HL-60/S4 treated with retinoic acid at 250 ng/mL for 4 days and 3 days (cell line): ENCODE results near the gene CMTM8.
"Not testable (repeated sequence)": the region's sequence is repeated elsewhere in the genome, so short reads cannot be mapped to it uniquely, and the experiment has no call there.

Experiments used
- in situ Hi-C: fragments of 300-500 bp; cut with MboI; formaldehyde crosslinking; loops from 2 replicates; pipeline ENCODE4 v1.7.0; 2022; ENCODE audit warnings: low sequenced_read_pairs

CMTM8 gene

GRCh38 chr3:32374788-32375595, 136.5 kb downstream of the CMTM8 start:
- in situ Hi-C loops = no loop called here

GRCh38 chr3:32375596-32375930, 137.1 kb downstream of the CMTM8 start:
- in situ Hi-C loops = no loop called here

DNA sequence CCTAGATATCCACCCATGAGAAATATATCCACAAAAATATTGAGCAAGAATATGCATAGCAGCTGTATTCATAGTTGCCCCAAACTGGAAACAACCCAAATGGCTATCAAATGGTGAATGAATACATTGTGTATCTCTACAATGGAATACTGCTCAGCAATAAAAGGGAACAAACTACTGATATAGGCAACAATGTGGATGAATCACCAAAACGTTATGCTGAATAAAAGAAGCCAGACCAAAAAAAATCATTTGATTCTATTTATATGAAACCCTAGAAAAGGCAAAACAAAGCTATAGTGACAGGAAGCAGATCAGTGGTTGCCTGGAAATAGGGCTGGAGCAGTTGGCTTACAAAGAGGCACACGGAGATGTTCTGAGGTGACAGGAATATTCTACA, 137.6 kb downstream of the CMTM8 start:
- in situ Hi-C loops = no loop called here

DNA sequence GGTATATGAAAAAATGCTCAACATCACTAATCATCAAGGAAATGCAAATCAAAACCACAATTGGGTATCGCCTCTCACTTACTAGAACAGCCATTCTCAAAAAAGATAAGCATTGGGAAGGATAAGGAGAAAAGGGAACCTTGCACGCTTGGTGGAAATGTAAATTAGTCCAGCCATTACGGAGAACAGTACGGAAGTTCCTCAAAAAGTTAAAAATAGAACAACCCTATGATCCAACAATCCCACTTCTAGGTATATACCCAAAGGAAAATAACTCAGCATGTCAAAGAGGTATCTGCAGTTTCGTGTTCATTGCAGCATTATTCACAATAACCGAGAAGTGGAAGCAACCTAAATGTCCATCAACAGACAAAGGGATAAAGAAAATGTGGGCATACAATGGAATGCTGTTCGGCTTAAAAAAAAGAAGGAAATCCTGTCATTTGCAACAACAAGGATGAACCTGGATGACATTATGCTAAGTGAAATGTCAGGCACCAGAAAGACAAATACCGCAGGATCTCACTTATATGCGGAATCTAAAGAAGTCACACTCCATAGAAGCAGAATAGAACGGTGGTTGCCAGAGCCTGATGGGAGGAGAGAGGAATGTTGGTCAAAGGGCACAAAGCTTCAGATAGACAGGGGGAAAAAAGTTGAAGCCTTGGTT, 141.5 kb downstream of the CMTM8 start:
- in situ Hi-C loops = no loop called here

- in situ Hi-C loops = no loop called here
Observed at GRCh38 chr3:32381922-32382321, 143.4 kb downstream of the CMTM8 start.

GRCh38 chr3:32383136-32383711, 144.7 kb downstream of the CMTM8 start:
- in situ Hi-C loops = no loop called here

DNA sequence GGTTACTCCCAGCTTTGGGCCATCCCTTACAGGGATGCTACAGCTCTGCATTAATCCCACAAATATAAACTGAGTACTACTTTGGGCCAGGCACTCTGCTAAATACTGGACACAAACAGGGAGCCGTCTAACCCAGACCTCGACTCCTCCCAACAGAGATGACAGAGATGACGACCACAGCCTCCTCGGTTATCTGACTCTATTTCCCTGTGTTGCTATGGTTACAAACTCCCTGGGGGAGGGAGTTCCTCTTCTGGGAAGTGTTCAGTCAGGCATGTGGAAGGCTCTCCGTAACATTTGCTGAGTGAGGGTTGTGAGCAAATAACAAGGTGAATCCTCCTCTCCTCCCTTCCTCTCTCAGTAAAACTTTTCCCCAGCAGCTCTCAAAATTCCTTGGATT, 146.5 kb downstream of the CMTM8 start:
- in situ Hi-C loops = no loop called here

DNA sequence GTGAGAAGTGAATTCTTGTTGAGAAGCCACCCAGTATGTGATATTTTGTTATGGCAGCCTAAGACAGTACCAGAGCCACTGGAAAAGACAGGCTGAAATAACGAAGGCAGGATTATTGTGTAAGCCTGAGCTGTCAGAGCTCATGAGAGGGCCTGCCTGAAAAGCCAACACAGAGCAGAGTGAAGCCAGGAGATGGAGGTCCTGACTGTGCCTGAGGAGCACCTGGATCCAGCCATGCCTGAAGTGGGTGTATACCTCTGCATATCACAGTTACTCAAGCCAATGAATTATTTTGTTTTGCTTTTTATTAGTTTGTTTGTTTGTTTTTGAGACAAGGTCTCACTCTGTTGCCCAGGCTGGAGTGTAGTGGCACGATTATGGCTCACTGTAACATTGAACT, 149.0 kb downstream of the CMTM8 start:
- in situ Hi-C loops = no loop called here

DNA sequence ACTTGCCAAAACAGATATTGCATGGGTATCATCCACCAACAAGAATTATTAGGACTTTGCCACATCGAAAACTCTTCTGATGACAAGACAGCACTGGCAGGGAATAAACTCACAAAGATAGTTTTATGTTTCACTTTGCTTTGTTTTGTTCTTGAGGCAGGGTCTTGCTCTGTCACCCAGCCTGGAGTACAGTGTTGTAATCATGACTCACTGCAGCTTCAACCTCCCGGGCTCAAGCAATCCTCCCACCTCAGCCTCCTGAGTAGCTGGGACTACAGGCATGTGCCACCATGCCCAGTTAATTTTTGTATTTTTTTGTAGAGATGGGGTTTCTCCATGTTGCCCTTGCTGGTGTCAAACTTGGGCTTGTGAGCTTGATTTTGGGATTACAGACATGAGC, 151.1 kb downstream of the CMTM8 start:
- in situ Hi-C loops = not testable (repeated sequence)

DNA sequence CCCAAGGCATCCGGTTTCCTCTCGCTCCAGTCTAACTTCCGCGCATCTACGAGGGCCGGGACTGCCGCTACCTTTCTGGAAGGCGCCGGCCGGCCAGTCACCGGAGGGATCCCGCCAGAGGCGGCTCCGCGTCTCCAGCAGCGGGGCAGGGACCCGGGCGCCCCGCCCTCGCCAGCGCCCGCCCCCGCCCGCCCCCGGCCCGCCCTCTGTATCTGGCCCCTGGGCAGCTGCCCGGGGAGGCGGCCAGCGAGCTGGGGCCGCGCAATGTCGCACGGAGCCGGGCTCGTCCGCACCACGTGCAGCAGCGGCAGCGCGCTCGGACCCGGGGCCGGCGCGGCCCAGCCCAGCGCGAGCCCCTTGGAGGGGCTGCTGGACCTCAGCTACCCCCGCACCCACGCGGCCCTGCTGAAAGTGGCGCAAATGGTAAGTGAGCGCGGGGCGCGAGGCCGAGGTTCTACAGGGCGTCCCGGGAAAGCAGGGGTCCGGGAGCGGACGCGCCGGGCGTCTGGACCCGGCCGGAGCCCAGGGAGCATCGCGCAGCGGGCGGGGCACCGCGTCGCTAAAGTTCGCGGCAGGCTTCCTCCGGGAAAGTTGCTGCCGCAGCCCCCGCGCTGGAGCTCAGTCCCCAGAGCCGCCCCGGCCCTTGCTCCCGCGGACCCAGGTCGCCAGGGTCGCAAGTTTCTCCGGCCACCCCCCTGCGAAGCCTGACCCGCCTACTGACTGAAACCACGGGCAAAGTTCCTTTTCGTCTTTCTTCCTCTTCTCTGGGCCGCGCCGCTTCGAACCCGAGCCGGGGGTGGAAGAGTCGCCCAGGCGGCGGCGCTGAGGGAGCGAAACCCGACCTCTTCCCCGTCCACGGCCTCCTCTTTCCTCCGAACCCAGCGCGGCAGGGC, 153.4 kb downstream of the CMTM8 start, which contains the start of gene CMTM7:
TSS of gene CMTM7 (plus strand) at position 211 of the 893 bp plus-strand sequence. CDS start at position 265, 54 bp downstream.
- in situ Hi-C loops = no loop called here

- in situ Hi-C loops = no loop called here
Observed at GRCh38 chr3:32392536-32393302, 154.2 kb downstream of the CMTM8 start.

- in situ Hi-C loops = no loop called here
Observed at GRCh38 chr3:32395496-32395895, 157.0 kb downstream of the CMTM8 start.

- in situ Hi-C loops = no loop called here
Observed at GRCh38 chr3:32397941-32398340, 159.5 kb downstream of the CMTM8 start.

DNA sequence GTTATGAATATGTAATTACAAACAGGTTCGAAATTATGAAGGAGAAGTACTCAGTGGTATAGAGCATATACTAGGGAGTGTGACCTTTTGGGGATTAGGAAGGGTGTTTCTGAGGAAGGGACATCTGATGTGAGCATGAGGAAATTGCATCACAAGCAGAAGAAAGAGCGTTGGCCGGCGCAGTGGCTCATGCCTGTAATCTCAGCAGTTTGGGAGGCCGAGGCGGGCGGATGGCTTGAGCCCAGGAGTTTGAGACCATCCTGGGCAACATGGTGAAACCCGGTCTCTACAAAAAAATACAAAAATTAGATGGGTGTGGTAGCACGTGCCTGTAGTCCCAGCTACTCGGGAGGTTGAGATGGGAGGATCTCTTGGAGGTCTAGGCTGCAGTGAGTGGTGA, 160.1 kb downstream of the CMTM8 start:
- in situ Hi-C loops = no loop called here

- in situ Hi-C loops = no loop called here
Observed at GRCh38 chr3:32399030-32399620, 160.6 kb downstream of the CMTM8 start.

GRCh38 chr3:32401126-32401525, 162.6 kb downstream of the CMTM8 start:
- in situ Hi-C loops = no loop called here

DNA sequence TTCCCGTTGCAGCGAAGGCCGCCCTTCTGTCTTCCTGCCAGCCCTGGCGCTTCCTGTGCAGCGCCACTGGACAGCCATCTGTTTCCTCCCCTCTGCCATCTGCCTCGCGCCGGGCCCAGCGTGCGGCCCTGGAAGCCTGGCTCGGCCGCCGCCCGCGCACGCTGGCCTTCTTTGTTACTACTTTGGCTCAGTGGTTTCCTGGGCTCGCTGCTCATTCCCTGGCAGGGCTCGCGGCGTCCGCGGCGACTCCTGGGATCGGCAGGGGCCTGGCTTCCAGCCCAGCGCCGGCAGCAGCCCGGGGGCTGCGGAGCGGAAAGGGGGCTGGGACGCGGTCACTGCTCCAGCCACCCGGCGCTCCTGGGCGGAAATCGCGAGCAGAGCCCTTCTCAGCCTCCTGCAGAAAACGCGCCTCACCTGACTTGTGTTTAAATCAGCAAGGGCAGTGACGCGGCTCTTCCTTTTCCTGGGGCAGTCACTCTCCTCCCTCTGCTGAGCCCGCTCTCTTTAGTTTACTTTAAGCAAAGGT, 163.1 kb downstream of the CMTM8 start:
- in situ Hi-C loops = no loop called here

DNA sequence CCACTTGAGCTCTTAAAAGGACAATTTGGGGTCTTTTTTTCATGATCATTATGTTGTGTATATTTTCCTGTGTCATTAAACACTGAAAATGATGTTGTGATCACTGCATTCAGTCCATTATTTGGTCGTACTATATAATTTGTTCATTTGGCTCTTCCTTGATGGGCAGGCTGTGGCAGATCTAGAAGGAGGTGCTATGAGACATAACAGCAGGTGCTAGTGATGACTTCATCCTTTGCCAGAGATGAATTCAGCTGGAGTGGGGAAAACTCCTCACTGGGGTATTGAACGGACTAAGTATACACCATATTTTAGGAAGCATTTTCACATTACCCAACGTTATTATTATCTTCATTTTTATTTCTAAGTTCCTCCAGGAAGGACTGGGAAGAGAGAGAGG, 165.2 kb downstream of the CMTM8 start:
- in situ Hi-C loops = no loop called here

DNA sequence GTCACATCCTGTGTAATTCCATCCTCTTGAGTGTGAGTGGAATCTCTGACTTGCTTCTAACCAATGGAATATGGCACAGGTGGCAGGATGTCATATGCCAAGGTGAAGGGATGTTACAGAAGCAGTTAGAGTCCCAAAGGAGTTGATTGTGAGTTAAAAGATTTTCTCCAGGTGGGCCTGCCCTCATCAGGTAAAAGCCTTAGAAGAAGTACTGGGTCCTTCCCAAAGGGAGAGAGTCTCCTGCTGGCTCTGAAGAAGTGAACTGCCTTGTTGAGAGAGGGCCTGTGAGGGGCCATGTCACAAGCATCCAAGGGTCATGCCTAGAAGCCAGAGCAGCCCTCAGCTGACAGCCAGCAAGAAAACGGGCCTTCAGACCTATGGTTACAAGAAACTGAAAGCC, 166.2 kb downstream of the CMTM8 start:
- in situ Hi-C loops = no loop called here

DNA sequence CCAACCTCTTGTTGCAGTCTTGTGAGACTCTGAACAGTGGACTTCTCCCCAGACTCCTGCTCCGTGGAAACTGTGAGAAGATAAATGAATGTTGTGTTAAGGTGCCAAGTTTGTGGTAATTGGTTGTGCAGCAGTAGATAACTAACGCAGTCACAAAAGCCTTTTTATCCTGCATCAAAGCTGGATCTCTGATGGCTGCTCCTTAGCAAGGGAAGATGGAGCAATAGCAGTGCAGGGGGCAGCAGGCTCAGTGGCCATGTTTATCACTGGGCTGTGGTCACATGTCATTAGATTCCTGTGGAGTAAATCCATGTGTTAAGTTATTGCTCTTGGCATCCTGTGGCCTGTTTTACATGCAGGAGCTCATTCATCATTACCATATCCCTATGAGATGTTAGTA, 166.7 kb downstream of the CMTM8 start:
- in situ Hi-C loops = no loop called here
